ENCODE results near the gene OBSCN.

OBSCN gene

GRCh38 chr1:228293393-228293792 is 85.5 kb downstream of the OBSCN start:
- DNase-seq, result no peak

DNA sequence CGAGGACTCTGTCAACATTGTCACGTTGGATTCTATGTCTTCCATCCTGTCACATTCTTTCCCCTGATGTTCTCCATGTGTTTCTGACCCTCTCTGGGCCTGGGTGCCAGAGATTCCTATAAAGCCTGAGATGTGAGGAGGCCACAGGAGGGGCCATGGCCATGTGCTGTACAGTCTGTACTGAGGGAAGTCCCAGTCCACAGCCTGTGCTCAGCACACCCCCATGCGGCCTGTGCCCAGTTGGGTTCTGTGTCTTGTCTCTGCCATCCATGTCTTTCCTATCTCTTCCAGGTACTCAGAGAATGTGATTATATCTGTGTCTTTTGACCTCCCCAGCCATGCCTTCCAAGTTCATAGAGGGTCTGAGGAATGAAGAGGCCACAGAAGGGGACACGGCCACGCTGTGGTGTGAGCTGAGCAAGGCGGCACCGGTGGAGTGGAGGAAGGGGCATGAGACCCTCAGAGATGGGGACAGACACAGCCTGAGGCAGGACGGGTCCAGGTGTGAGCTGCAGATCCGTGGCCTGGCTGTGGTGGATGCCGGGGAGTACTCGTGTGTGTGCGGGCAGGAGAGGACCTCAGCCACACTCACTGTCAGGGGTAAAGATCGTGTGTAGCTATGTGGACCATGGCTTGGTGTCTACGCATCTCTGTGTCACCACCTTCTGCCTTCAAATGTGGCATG is 86.1 kb downstream of the OBSCN start:
- DNase-seq, result no peak

DNA sequence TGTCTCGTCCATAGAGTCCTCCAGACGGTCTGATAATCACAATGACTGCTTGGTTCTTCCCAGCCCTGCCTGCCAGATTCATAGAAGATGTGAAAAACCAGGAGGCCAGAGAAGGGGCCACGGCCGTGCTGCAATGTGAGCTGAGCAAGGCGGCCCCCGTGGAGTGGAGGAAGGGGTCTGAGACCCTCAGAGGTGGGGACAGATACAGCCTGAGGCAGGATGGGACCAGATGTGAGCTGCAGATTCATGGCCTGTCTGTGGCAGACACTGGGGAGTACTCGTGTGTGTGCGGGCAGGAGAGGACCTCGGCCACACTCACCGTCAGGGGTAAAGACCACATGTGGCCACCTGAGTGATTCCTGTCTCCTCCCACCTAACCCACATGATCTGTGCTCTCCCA is 86.9 kb downstream of the OBSCN start:
- no peak for DNase-seq

GRCh38 chr1:228295201-228295600 is 87.4 kb downstream of the OBSCN start:
- no peak for DNase-seq

DNA sequence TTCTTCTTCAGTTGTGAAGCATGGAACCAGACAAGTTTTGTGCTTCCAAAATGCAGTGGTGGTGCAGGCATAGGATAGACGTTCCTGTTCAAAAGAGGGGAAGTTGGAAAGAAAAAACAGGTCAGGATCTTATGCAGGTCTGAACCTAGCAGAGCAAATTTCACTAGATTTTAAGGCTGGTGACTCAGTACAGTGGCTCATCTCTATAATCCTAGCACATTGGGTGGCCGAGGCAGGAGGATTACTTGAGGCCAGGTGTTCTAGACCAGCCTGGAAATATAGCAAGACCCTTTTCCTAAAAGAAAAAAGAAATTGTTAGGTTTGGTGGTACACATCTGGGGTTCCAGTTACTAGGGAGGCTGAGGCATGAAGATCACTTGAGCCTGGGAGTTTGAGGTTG is 88.1 kb downstream of the OBSCN start:
- no peak for DNase-seq

DNA sequence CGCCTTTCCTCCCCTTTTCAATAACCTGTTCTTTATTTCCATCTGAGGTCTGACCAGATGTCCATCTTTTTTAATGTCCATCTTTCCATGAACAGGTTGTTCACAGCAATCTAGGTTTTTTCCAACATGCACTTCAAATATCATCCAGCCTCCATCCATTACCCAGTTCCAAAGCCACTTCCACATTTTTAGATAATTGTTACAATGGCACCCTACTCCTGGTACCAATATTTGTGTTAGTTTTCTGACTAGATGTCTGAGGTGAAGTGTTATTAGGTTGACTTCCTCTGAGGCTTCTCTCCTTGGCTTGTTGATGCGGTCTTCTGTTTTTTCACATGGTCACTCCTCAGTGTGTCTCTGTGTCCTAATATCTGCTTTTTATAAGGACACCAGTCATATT is 89.4 kb downstream of the OBSCN start:
- no peak for DNase-seq

- DNase-seq, result no peak
These were observed 90.0 kb downstream of the OBSCN start for GRCh38 chr1:228297822-228298221.

- DNase-seq, result no peak
These were observed 90.6 kb downstream of the OBSCN start for GRCh38 chr1:228298471-228298870.

DNA sequence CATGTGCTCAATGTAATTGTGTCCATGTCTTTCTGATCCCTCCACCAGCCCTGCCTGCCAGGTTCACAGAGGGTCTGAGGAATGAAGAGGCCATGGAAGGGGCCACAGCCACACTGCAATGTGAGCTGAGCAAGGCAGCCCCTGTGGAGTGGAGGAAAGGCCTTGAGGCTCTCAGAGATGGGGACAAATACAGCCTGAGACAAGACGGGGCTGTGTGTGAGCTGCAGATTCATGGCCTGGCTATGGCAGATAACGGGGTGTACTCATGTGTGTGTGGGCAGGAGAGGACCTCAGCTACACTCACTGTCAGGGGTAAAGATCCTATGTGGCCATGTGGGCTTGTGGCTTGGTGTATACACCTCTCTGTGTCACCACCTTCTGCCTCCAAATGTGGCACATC is 91.4 kb downstream of the OBSCN start:
- DNase-seq, result no peak

DNA sequence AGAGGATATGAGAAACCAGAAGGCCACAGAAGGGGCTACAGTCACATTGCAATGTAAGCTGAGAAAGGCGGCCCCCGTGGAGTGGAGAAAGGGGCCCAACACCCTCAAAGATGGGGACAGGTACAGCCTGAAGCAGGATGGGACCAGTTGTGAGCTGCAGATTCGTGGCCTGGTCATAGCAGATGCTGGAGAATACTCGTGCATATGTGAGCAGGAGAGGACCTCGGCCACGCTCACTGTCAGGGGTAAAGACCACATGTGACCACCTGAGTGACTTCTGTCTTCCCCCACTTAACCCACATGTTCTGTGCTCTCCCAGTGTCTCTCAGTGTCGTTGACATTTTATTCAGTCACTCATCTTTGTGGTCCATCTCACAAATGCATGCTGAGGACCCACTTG is 92.1 kb downstream of the OBSCN start:
- no peak for DNase-seq

DNA sequence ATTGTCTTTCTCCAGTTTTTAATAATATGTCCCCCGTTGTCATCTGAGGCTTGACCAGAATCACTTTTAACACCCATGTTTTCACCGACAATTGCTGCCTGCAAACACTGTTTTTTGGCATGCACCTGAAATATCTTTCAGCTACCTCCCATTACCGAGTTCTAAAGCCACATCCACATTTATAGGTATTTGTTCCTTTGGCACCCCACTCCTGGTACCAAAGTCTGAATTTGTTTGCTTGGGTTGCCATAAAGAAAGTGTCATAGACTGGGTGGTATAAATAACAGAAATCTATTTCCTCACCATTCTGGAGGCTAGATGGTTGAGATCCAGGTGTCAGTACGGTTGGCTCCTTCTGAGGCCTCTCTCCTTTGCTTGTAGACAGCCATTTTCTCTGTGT is 94.2 kb downstream of the OBSCN start:
- DNase-seq, result no peak

DNA sequence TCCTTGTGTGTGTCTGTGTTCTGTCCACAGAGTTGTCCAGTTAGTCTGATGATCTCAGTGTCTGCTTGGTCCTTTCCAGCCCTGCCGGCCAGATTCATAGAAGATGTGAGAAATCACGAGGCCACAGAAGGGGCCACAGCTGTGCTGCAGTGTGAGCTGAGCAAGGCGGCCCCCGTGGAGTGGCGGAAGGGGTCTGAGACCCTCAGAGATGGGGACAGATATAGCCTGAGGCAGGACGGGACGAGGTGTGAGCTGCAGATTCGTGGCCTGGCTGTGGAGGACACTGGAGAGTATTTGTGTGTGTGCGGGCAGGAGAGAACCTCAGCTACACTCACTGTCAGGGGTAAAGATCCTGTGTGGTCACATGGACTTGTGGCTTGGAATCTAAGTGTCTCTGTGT is 95.8 kb downstream of the OBSCN start:
- DNase-seq, result no peak

DNA sequence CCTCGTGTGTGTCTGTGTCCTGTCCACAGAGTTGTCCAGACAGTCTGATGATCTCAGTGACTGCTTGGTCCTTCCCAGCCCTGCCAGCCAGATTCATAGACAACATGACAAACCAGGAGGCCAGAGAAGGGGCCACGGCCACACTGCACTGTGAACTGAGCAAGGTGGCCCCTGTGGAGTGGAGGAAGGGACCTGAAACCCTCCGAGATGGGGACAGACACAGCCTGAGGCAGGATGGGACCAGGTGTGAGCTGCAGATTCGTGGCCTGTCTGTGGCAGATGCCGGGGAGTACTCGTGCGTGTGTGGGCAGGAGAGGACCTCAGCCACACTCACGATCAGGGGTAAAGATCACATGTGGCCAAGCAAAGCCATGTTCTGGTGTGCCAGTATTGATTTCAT is 96.4 kb downstream of the OBSCN start:
- DNase-seq, result no peak

GRCh38 chr1:228304766-228305395 is 97.0 kb downstream of the OBSCN start:
- no peak for DNase-seq

DNA sequence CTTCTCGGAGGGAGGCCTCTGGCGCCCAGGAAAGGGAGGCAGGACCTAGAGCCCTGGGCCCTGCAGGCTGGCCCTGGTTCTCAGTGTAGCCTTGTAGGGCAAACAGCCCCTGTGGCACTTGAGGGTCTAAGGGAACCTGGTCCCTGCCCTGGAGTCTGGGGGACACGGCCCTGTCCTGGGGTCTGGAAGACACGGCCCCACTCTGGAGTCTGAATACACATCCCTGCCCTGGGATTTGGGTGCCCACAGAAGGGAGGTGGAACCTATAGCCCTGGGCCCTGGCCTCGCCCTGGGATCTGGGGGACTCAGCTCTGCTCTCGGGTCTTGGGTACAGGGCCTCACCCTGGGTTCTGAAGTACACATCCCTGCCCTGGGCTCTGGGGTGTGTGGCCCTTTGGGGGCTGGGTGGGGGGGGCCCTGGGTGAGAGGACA is 97.9 kb downstream of the OBSCN start:
- DNase-seq, result no peak

DNA sequence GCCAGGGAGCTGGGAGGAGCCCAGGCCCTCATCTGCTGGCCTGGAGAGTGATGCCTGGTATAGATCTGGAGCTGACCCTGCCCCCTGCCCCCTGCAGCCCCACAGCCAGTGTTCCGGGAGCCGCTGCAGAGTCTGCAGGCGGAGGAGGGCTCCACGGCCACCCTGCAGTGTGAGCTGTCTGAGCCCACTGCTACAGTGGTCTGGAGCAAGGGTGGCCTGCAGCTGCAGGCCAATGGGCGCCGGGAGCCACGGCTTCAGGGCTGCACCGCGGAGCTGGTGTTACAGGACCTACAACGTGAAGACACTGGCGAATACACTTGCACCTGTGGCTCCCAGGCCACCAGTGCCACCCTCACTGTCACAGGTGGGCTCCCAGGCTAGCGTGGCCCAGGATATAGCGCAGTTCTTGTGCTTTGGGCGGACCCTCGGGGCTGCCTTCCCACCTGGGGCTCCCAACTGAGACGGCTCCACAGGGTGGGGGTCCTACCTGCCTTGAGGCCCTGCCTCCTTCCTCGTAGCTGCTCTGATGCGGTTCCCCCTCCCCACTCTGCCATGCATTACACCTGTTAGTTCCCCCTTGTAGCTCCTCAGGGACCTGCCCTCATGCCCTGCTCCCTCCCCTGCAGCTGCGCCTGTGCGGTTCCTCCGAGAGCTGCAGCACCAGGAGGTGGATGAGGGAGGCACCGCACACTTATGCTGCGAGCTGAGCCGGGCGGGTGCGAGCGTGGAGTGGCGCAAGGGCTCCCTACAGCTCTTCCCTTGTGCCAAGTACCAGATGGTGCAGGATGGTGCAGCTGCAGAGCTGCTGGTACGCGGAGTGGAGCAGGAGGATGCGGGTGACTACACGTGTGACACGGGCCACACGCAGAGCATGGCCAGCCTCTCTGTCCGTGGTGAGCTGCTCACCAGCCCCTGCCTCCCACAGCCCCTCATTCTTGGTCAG is 98.7 kb downstream of the OBSCN start:
- no peak for DNase-seq

DNA sequence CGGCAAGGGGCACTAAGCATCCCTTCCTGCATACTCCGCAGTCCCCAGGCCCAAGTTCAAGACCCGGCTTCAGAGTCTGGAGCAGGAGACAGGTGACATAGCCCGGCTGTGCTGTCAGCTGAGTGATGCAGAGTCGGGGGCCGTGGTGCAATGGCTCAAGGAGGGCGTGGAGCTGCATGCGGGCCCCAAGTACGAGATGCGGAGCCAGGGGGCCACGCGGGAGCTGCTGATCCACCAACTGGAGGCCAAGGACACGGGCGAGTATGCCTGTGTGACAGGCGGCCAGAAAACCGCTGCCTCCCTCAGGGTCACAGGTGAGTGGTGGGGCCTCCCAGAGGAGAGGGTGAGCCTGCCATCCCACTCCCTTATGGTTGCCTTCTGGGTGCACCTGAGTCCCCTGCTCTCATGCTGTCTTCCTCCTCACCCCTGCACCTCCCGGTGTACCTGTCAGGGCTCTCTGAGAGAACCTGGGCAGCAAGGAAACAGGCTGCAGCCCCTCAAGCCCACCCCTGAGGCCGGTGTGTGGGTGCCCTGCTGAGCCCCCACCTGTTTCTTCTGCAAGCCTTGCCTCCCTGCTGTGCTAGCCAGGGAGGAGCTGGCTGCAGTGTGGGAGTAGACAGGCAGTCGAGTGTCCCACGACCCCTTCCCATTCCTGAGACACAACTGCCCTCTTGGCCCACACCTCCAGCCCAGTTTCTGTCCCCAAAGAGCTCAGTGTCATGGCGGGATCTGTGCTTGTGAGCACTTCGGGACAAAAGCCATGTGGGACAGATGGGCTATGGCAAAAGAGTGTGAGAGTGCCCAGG is 99.6 kb downstream of the OBSCN start:
- DNase-seq, result no peak

- no peak for DNase-seq
These were observed 100.3 kb downstream of the OBSCN start for GRCh38 chr1:228308085-228308601.

DNA sequence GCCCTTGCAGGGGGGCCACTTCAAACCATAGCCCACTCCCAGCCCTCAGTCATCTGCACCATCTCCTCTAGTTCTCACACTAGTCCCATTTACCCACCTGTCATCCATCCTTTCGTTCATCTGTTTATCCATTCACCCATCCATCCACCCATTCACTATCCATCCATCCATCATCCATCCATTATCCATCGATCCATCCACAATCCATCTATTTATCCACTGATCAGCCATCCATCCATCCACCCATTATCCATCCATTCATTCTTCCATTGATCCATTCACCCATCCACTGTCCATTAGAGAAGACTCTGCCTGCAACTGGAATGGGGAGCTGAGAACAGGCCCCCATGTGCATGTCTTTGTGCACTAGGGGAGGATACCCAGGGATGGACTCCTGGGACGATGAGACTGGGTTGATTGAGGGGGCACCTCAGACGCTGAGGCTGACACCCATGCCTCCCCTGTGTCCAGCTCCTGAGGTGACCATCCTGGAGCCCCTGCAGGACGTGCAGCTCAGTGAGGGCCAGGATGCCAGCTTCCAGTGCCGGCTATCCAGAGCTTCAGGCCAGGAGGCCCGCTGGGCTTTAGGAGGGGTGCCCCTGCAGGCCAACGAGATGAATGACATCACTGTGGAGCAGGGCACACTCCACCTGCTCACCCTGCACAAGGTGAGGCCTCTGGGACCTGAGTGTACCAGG is 100.9 kb downstream of the OBSCN start:
- DNase-seq, result no peak

DNA sequence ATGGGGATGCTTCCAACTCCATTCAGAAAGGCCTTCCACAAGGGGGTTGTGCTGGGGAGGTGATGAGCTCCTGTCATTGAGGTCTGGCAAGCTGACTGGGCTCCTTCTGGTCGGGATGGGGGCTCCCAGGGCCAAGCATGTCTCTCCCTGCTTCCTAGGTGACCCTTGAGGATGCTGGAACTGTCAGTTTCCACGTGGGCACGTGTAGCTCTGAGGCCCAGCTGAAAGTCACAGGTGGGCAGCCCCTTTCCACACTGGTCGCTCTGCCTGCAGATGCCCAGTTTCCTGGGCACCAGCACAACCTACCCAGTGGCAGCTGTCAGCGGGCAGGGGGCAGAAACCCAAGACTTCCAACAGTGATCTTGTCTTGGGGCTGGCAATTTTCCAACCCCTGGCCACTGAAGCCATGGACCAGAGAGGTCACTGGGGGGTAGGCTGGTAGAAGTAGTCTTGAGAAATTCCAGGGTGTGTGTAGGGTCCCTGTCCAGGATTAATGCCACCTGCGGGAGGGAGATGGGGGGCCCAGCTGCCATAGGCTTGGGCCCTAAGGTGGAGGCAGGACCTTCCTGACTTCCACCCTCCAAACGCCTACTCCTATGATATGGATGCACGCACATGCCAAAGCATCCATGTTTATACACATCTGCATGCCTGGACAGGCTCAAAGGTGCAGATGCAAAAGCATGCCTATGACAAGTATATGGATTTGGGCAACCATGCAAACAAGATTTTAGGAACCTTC is 101.7 kb downstream of the OBSCN start:
- DNase-seq, result no peak

GRCh38 chr1:228310162-228310792 is 102.4 kb downstream of the OBSCN start:
- no peak for DNase-seq
